Mammary epithelial cell (primary cell): ENCODE results near the gene PRRT2.

ENCODE experiments used
- CTCF ChIP-seq, 2 donors: IDR thresholded peaks in 1 of 2; conservative IDR thresholded peaks in 1 of 2; 2 replicates each; pipeline ENCODE4 v1.5.1; 2011 to 2012; ENCODE audit warnings: inconsistent platforms in 2 of 2, low read length in 2 of 2, mild to moderate bottlenecking in 2 of 2, control low read depth in 1 of 2, low read depth in 1 of 2; ENCODE audit not compliant: insufficient read depth in 1 of 2; ENCODE audit errors: extremely low read depth in 1 of 2
- EZH2 ChIP-seq: IDR thresholded peaks from 2 replicates; pipeline ENCODE4 v1.6.1; 2012; ENCODE audit warnings: low read length, inconsistent platforms, borderline replicate concordance

- TF ChIP-seq CTCF (conservative IDR thresholded peaks at IDR 0.05 in 1 of 2, IDR thresholded peaks at IDR 0.05 in 1 of 2; ENCODE audit: extremely low read depth in 1 of 2, insufficient read depth in 1 of 2, low read depth in 1 of 2, low read length in 2 of 2) (no peak), EZH2 (no peak)
Measured at GRCh38 chr16:29791845-29792807, 19.9 kb upstream of the PRRT2 start.
